HepG2 (cell line): ENCODE measurements around the gene OST4. TPM values are rescaled to one million over a fixed set of nuclear protein-coding genes. Genes with fewer than 3 reads are reported as not detected.

Source experiments
- ATAC-seq: fragments of 200-7000 bp; cut with Tn5 transposase; 3 replicates; pipeline ENCODE4 v1.9.1; 2020; ENCODE audit warnings: mild to moderate bottlenecking, moderate library complexity
- BruUV-seq: library from RNA; stranded (reverse); fragments of 400-500 nt; replicated peaks from 2 replicates; lab custom pipeline; 2021; lab: Mats Ljungman, UMichigan
- CTCF ChIA-PET: fragments of 300-600 bp; formaldehyde crosslinking; extraction: SDS; loops from one replicate; lab custom pipeline; 2021; ENCODE audit warnings: low total read pairs, inconsistent platforms, low intra/inter-chr PET ratio; lab: Yijun Ruan, JAX
- POLR2A ChIA-PET: fragments of 350-600 bp; sonication (Branson Sonifier 250); formaldehyde crosslinking; loops from one replicate; lab custom pipeline; 2020; ENCODE audit warnings: antibody characterized with exemption, inconsistent platforms; lab: Yijun Ruan, JAX
- DNase-seq: peaks from one replicate; pipeline ENCODE4 v3.0.0-alpha.2; 2015; ENCODE audit warnings: low spot score
- FAIRE-seq: peaks from 3 replicates; lab custom pipeline; 2011; peaks lifted over from hg19 to GRCh38; lab: Jason Lieb, UNC
- H2AFZ ChIP-seq: one replicate; pipeline ENCODE4 v1.6.1; 2011; ENCODE audit warnings: low read length, inconsistent platforms
- H3K27ac ChIP-seq: fragments of 300-600 bp; 3 replicates; pipeline ENCODE4 v1.8.0; 2011; ENCODE audit warnings: mixed run types, mild to moderate bottlenecking, mixed read lengths, low read length, inconsistent platforms; ENCODE audit not compliant: insufficient read depth; ENCODE audit errors: extremely low read length
- H3K27me3 ChIP-seq, 2 experiments: fragments of 200-600 bp in 1 of 2; 2 replicates in 1 of 2; 3 replicates in 1 of 2; pipeline versions ENCODE4 v1.6.0 to v1.8.0; 2011; ENCODE audit warnings: low read length in 2 of 2, mild to moderate bottlenecking in 2 of 2, moderate library complexity in 2 of 2, inconsistent platforms in 1 of 2; ENCODE audit not compliant: insufficient read depth in 2 of 2, control insufficient read depth in 1 of 2
- H3K36me3 ChIP-seq, 2 experiments: fragments of 200-600 bp in 1 of 2; replicated peaks in 1 of 2; 2 replicates in 1 of 2; 3 replicates in 1 of 2; pipeline versions ENCODE4 v1.5.1 to v1.8.0; 2011; ENCODE audit warnings: low read length in 2 of 2, inconsistent platforms in 1 of 2; ENCODE audit not compliant: insufficient read depth in 2 of 2, control insufficient read depth in 1 of 2
- H3K4me1 ChIP-seq: 2 replicates; pipeline ENCODE4 v1.5.1; 2012; ENCODE audit warnings: low read length, inconsistent platforms; ENCODE audit not compliant: insufficient read depth
- H3K4me2 ChIP-seq: 2 replicates; pipeline ENCODE4 v1.6.0; 2011; ENCODE audit warnings: low read depth, low read length, inconsistent platforms
- H3K4me3 ChIP-seq, 3 experiments: fragments of 200-600 bp in 1 of 3; sonication (generic), shearing (Covaris generic) in 1 of 3; replicated peaks in 1 of 3; 2 replicates each; pipeline ENCODE4 v1.5.1; 2011 to 2016; ENCODE audit warnings: low read length in 3 of 3, inconsistent platforms in 2 of 3, low read depth in 2 of 3, mild to moderate bottlenecking in 2 of 3, control low read depth in 1 of 3, mixed read lengths in 1 of 3; ENCODE audit not compliant: insufficient read depth in 1 of 3
- H3K79me2 ChIP-seq: one replicate; pipeline ENCODE4 v1.6.1; 2011; ENCODE audit warnings: low read length, inconsistent platforms; ENCODE audit not compliant: insufficient read depth
- H3K9ac ChIP-seq: 2 replicates; pipeline ENCODE4 v1.6.0; 2011; ENCODE audit warnings: mild to moderate bottlenecking, low read depth, low read length, inconsistent platforms; ENCODE audit not compliant: insufficient read depth
- H3K9me3 ChIP-seq: 2 replicates; pipeline ENCODE4 v1.5.1; 2012; ENCODE audit warnings: mild to moderate bottlenecking, low read length
- H4K20me1 ChIP-seq: 2 replicates; pipeline ENCODE4 v1.6.0; 2011; ENCODE audit warnings: inconsistent platforms, mild to moderate bottlenecking, low read length, moderate library complexity; ENCODE audit not compliant: insufficient read depth
- ADNP ChIP-seq: sonication (generic); formaldehyde crosslinking; IDR thresholded peaks from 2 replicates; pipeline ENCODE4 v1.4.0; 2020; ENCODE audit warnings: missing genetic modification reagents
- MTA1 ChIP-seq: sonication (generic); formaldehyde crosslinking; IDR thresholded peaks from 2 replicates; pipeline ENCODE4 v1.4.0; 2020; ENCODE audit warnings: missing genetic modification reagents, mild to moderate bottlenecking, borderline replicate concordance
- ZNF124 ChIP-seq: sonication (generic); formaldehyde crosslinking; IDR thresholded peaks from 2 replicates; pipeline ENCODE4 v1.4.0; 2020; ENCODE audit warnings: missing genetic modification reagents
- ZNF142 ChIP-seq: sonication (generic); formaldehyde crosslinking; IDR thresholded peaks from 2 replicates; pipeline ENCODE4 v1.4.0; 2020; ENCODE audit warnings: missing genetic modification reagents
- ZNF143 ChIP-seq: sonication (generic); formaldehyde crosslinking; IDR thresholded peaks from 2 replicates; pipeline ENCODE4 v1.4.0; 2020; ENCODE audit warnings: missing genetic modification reagents
- ZNF549 ChIP-seq: sonication (generic); formaldehyde crosslinking; IDR thresholded peaks from 2 replicates; pipeline ENCODE4 v1.5.0; 2020; ENCODE audit warnings: missing genetic modification reagents
- ZNF558 ChIP-seq: sonication (generic); formaldehyde crosslinking; IDR thresholded peaks from 2 replicates; pipeline ENCODE4 v1.9.0; 2022; ENCODE audit warnings: mild to moderate bottlenecking, missing genetic modification reagents, borderline replicate concordance
- ZNF781 ChIP-seq: sonication (generic); formaldehyde crosslinking; IDR thresholded peaks from 2 replicates; pipeline ENCODE4 v1.5.1; 2020; ENCODE audit warnings: borderline replicate concordance, mild to moderate bottlenecking, missing genetic modification reagents; ENCODE audit errors: not compliant biosample characterization
- WGBS: methylation state at CpG from one replicate; pipeline ENCODE4 v1.1.6; 2017; ENCODE audit warnings: low lambda C conversion rate; 5-methylcytosine and 5-hydroxymethylcytosine counted together
- in situ Hi-C: cut with HindIII; loops from 2 replicates; pipeline ENCODE4 v1.10.0; 2017; ENCODE audit warnings: low pct_unique_long_range_greater_than_20kb; ENCODE audit not compliant: extremely low pct_ligation_motif_present
- intact Hi-C: fragments of 100-400 bp; cut with micrococcal nuclease; formaldehyde crosslinking; loops from one replicate; pipeline ENCODE4 v1.10.0; 2022; ENCODE audit not compliant: unreplicated experiment
- polyA plus RNA-seq, 8 experiments: library from polyadenylated mRNA; depleted of rRNA in 3 of 8; stranded (reverse) in 7 of 8; unstranded in 1 of 8; fragments of >200 nt; fragmentation: Illumina TruSeq in 4 of 8; extraction: Trizol in 4 of 8; gene quantifications; 2 replicates each; pipeline versions ENCODE4 v1.2.1 to v1.2.3, GENCODE V29; 2011 to 2016; ENCODE audit warnings: low read depth in 4 of 8, missing spikeins in 1 of 8, mixed read lengths in 1 of 8; ENCODE audit not compliant: insufficient read depth in 1 of 8
- total RNA-seq, 5 experiments: library from RNA; depleted of rRNA; stranded (reverse); fragments of >200 nt; fragmentation: Illumina TruSeq; extraction: Trizol; gene quantifications; 2 replicates each; pipeline ENCODE4 v1.2.3, GENCODE V29; 2016; ENCODE audit warnings: low read depth in 1 of 5
- TF ChIP-seq, protein P1 (sequence below): IDR thresholded peaks from 2 replicates; pipeline ENCODE4 v1.6.1; 2016
- TF ChIP-seq, protein P2 (sequence below): sonication (generic); formaldehyde crosslinking; IDR thresholded peaks from 2 replicates; pipeline ENCODE4 v1.8.0; 2022; ENCODE audit warnings: missing genetic modification reagents, mild to moderate bottlenecking, moderate library complexity, borderline replicate concordance

OST4 gene
- total and polyA plus RNA-seq, 2 of the 13 experiments (the other 11 are each of a cell fraction or from before 2014, with no cell fraction given), result 498 to 584 TPM

- Histone ChIP-seq H3K9me3 (no peaks in the 10 kb centered on the region), H4K20me1 (no peaks in the 10 kb centered on the region), H3K4me1 (peaks cover 74% of the 10 kb centered on the region), H3K4me3 (peak within 1 kb of the TSS; percentile 74 to 99 (median 75)), H3K79me2 (peaks cover 47% of the 10 kb centered on the region), H3K36me3 (peaks cover 0 to under 1% of the 10 kb centered on the region in 2 experiments; a peak in 3 of 5 replicates), H2AFZ (no peak within 1 kb of the TSS), H3K9ac (peak within 1 kb of the TSS; percentile 74), H3K27ac (peak within 1 kb of the TSS; percentile 65), H3K27me3 (no peaks in the 10 kb centered on the region), H3K4me2 (peak within 1 kb of the TSS; percentile 97)
- ATAC-seq (peak; percentile 69), FAIRE-seq (peak; percentile 12), DNase-seq (peak; percentile 58)
- ChIA-PET CTCF (interaction anchor here (0.8 to 2.0 kb wide), 4 partner anchors 11 to 217 kb away, joined by 3 to 9 read pairs (median 4); no protein-coding TSS in a partner anchor), POLR2A (interaction anchor here (0.7 to 9.2 kb wide), 20 partner anchors 9 to 216 kb away, joined by 3 to 106 read pairs (median 4); partner anchors contain the start of genes ABHD1, AGBL5, ATRAID and OST4)
- BruUV-seq, result TSS peak; percentile 57
- intact Hi-C loops (loop anchor here (1.0 to 10.0 kb wide), 4 partner anchors 37 to 1160 kb away; partner anchors contain the start of gene TMEM214), in situ Hi-C loops (no loop called here)
- WGBS, result under 1% methylated on average over 35 of the region's 54 CpGs
- TF ChIP-seq, protein P1, sequence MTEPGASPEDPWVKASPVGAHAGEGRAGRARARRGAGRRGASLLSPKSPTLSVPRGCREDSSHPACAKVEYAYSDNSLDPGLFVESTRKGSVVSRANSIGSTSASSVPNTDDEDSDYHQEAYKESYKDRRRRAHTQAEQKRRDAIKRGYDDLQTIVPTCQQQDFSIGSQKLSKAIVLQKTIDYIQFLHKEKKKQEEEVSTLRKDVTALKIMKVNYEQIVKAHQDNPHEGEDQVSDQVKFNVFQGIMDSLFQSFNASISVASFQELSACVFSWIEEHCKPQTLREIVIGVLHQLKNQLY (CRISPR knock-in tag), result no peak
- TF ChIP-seq ZNF781 (CRISPR knock-in tag) (peak; percentile 78), ZNF549 (CRISPR knock-in tag) (no peak), ADNP (CRISPR knock-in tag) (no peak), ZNF143 (CRISPR knock-in tag) (no peak), MTA1 (CRISPR knock-in tag) (0 out of 2 replicates have a peak, but pooled peaks have one; percentile 8), ZNF142 (CRISPR knock-in tag) (peak; percentile 94), ZNF558 (CRISPR knock-in tag) (0 out of 2 replicates have a peak, but pooled peaks have one; percentile 16), ZNF124 (CRISPR knock-in tag) (0 out of 2 replicates have a peak, but pooled peaks have one; percentile 10)
- TF ChIP-seq, protein P2, sequence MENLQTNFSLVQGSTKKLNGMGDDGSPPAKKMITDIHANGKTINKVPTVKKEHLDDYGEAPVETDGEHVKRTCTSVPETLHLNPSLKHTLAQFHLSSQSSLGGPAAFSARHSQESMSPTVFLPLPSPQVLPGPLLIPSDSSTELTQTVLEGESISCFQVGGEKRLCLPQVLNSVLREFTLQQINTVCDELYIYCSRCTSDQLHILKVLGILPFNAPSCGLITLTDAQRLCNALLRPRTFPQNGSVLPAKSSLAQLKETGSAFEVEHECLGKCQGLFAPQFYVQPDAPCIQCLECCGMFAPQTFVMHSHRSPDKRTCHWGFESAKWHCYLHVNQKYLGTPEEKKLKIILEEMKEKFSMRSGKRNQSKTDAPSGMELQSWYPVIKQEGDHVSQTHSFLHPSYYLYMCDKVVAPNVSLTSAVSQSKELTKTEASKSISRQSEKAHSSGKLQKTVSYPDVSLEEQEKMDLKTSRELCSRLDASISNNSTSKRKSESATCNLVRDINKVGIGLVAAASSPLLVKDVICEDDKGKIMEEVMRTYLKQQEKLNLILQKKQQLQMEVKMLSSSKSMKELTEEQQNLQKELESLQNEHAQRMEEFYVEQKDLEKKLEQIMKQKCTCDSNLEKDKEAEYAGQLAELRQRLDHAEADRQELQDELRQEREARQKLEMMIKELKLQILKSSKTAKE (CRISPR knock-in tag), result no peak
Measured at GRCh38 chr2:27086724-27087593, 15.5 kb upstream of the OST4 start, which contains the start of gene KHK. Gene KHK (plus strand): TSS chr2:27086772. CDS start chr2:27087260, 488 bp downstream.
